GM19240 (cell line): ENCODE data around the gene PDIA2.
"Not testable (repeated sequence)": the region's sequence is repeated elsewhere in the genome, so short reads cannot be mapped to it uniquely, and the experiment has no call there.

ENCODE experiments used
- DNase-seq: peaks from one replicate; pipeline ENCODE4 v3.0.0; 2011; ENCODE audit warnings: low spot score; ENCODE audit not compliant: insufficient read length

Gene PDIA2

GRCh38 chr16:283033-283805, at the start of gene PDIA2:
PDIA2 (plus strand) TSS chr16:283164; CDS start chr16:283170, 6 bp downstream.
- no peak for DNase-seq

GRCh38 chr16:234468-235305, 48.3 kb upstream of the PDIA2 start, which contains the start of gene FAM234A:
FAM234A (plus strand) TSS chr16:234821; CDS start chr16:254414, 19,593 bp downstream.
- peak; percentile 82 for DNase-seq

- no peak for DNase-seq
Measured at GRCh38 chr16:239948-240277, 43.1 kb upstream of the PDIA2 start.

- no peak for DNase-seq
Measured at GRCh38 chr16:240559-240958, 42.4 kb upstream of the PDIA2 start.

GRCh38 chr16:242281-242680, 40.7 kb upstream of the PDIA2 start:
- no peak for DNase-seq

- DNase-seq, result no peak
Measured at GRCh38 chr16:243348-243747, 39.6 kb upstream of the PDIA2 start.

- no peak for DNase-seq
Measured at GRCh38 chr16:245105-245504, 37.9 kb upstream of the PDIA2 start.

- DNase-seq, result no peak
Measured at GRCh38 chr16:247027-247426, 35.9 kb upstream of the PDIA2 start.

- no peak for DNase-seq
Measured at GRCh38 chr16:249431-249830, 33.5 kb upstream of the PDIA2 start.

- peak; percentile 53 for DNase-seq
Measured at GRCh38 chr16:252366-253337, 30.3 kb upstream of the PDIA2 start.

- no peak for DNase-seq
Measured at GRCh38 chr16:253833-254232, 29.1 kb upstream of the PDIA2 start.

- no peak for DNase-seq
Measured at GRCh38 chr16:254461-254860, 28.5 kb upstream of the PDIA2 start.

- DNase-seq, result no peak
Measured at GRCh38 chr16:255183-255582, 27.8 kb upstream of the PDIA2 start.

GRCh38 chr16:258091-258490, 24.9 kb upstream of the PDIA2 start:
- DNase-seq, result not testable (repeated sequence)

- no peak for DNase-seq
Measured at GRCh38 chr16:259226-259625, 23.7 kb upstream of the PDIA2 start.

GRCh38 chr16:259814-260253, 23.1 kb upstream of the PDIA2 start:
- no peak for DNase-seq

- no peak for DNase-seq
Measured at GRCh38 chr16:260326-260725, 22.6 kb upstream of the PDIA2 start.

- DNase-seq, result no peak
Measured at GRCh38 chr16:261031-261691, 21.8 kb upstream of the PDIA2 start.

- DNase-seq, result no peak
Measured at GRCh38 chr16:262121-262745, 20.7 kb upstream of the PDIA2 start.

GRCh38 chr16:263182-263774, 19.7 kb upstream of the PDIA2 start:
- no peak for DNase-seq
